Islet of Langerhans (tissue), 1 donor: ENCODE measurements around the gene TMEM214.

Source experiments
- FAIRE-seq: peaks from one replicate; lab custom pipeline; 2011; peaks lifted over from hg19 to GRCh38; lab: Jason Lieb, UNC

The TMEM214 gene

DNA sequence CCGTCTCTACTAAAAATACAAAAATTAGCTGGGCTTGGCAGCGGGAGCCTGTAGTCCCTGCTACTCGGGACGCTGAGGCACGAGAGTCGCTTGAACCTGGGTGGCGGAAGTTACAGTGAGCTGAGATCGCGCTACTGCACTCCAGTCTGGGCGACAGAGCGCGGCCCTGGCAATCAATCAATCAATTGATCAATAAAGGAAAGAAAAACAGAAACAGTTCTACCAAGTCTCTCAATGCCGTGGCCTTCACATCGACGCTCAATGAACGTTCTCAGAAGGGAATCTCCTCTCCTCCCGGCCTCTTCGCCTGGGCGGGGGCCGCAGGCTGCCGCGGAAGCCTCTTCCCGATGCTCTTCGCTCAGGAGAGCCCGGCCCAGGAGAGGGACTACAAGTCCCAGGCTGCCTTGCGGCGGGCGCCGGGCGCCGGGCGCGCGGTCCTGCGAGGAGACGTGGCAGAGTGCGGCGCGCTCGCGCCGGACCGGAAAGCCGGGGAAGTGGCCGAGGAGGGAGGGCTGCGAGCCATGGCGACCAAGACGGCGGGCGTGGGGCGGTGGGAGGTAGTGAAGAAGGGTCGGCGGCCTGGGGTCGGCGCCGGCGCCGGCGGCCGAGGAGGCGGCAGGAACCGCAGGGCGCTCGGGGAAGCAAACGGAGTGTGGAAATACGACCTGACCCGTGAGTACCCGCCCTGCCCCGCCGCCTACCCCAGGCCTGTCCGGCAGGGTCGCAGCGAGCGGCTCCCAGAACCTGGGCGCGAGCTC lies at the start of gene TMEM214:
TMEM214 (plus strand) TSS at position 471 of the 758 bp plus-strand sequence; CDS start at position 522, 51 bp downstream.
- no peak for FAIRE-seq

- no peak for FAIRE-seq
Observed at GRCh38 chr2:26983746-26984145, 49.0 kb upstream of the TMEM214 start.

DNA sequence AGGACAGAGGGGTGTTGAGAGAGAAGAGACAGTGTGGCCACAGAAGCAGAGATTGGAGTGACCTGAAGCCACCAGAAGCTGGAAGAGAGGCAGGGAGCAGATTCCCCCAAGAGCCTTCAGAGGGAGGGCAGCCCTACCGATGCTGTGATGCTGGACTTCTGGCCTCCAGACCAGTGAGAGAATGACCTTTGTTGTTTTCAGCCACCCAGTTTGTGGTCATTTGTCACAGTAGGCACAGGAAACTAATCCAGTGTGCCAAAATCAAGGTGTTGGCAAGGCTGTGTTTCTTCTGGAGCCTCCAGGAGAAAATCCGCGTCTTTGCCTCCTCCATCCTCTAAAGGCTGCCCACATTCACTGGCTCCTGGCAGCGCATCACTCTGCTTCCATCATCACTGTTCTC lies 47.0 kb upstream of the TMEM214 start:
- no peak for FAIRE-seq

GRCh38 chr2:26986576-26986975 lies 46.2 kb upstream of the TMEM214 start:
- no peak for FAIRE-seq

GRCh38 chr2:26988058-26988860 lies 44.5 kb upstream of the TMEM214 start:
- no peak for FAIRE-seq

DNA sequence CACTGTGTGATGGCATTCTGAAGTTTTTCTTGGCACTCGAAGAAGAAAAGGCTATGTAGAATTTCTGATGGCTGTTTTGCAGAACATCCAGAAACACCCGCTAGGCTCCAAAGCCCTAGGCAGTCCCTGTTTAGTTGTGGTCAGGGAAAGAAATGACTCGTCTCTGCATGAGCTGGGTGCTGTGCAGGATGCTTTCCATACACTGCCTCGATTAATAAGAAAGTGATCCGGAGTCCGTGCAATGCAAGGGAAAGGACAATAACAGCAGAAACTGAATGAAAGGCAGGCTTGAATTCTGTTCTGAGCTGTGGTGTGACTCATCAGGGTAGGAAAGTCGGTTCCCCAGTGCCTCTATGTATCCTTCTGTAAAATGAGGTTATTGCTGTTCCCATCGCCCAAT lies 43.6 kb upstream of the TMEM214 start:
- FAIRE-seq: no peak

- FAIRE-seq: no peak
Observed at GRCh38 chr2:26991717-26992116, 41.0 kb upstream of the TMEM214 start.

GRCh38 chr2:26993768-26994167 lies 39.0 kb upstream of the TMEM214 start:
- FAIRE-seq: peak; percentile 5

DNA sequence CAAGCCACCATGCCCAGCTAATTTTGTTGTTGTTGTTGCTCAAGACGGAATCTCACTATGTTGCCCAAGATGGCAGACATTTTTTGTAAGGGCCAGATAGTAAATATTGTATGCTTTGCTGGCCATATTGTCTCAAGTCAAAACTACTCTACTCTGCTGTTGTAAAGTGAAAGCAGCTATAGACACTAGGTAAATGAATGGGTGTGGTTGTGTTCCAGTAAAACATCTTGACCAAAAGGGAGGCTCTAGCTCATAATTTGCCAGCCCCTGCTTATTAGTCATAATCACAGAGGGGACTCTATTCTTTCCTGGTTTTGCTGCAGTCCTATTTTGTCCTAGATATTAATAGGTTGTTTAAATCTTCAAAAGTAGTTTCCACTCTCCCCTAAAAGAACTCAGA lies 37.8 kb upstream of the TMEM214 start:
- FAIRE-seq: no peak

GRCh38 chr2:26997394-26997793 lies 35.4 kb upstream of the TMEM214 start:
- FAIRE-seq: no peak

- FAIRE-seq: no peak
Observed at GRCh38 chr2:26998323-26998722, 34.4 kb upstream of the TMEM214 start.

- no peak for FAIRE-seq
Observed at GRCh38 chr2:27000228-27000627, 32.5 kb upstream of the TMEM214 start.

GRCh38 chr2:27000995-27001394 lies 31.8 kb upstream of the TMEM214 start:
- no peak for FAIRE-seq

DNA sequence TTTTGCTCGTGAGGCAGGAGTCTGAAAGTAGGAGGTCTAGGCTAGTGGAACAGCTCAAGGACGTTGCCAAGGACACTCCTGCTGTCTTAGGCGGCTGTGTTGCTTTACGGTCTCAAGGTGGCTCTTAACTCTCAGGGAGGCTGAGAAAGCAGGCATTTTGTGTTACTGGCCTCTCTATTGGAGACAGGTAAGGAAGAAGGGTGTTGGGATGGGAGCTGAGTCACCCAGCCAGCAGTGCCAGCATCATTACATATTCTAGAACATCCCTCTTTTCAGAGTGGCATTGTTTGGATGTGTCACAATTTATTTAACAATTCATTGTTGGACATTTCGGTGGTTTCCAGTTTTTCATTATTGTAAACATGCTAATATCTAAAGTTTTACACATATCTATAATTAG lies 30.8 kb upstream of the TMEM214 start:
- no peak for FAIRE-seq

DNA sequence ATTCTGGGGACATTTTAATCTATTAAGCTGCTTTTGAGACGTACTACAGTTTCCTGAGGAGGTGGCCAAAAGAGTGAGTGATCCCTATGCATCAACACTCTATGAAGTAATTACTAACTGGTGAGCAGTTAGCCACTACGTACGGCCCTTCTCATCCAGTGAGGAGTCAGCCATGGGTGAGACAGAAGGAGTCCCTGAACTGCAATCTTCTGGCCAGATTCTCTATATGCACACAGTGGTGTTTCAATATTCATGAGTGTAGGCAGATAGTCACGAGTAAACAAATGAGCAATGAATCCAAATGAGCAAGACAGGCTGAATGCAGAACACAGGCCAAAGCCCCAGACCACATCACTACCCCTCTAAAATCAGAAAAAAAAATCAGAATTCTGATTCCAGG lies 29.8 kb upstream of the TMEM214 start:
- FAIRE-seq: no peak

- no peak for FAIRE-seq
Observed at GRCh38 chr2:27003857-27004256, 28.9 kb upstream of the TMEM214 start.

- FAIRE-seq: no peak
Observed at GRCh38 chr2:27006602-27007415, 26.0 kb upstream of the TMEM214 start.

- no peak for FAIRE-seq
Observed at GRCh38 chr2:27007416-27008374, 25.1 kb upstream of the TMEM214 start.

- no peak for FAIRE-seq
Observed at GRCh38 chr2:27008678-27009077, 24.1 kb upstream of the TMEM214 start.

GRCh38 chr2:27009083-27009482 lies 23.7 kb upstream of the TMEM214 start:
- FAIRE-seq: no peak

DNA sequence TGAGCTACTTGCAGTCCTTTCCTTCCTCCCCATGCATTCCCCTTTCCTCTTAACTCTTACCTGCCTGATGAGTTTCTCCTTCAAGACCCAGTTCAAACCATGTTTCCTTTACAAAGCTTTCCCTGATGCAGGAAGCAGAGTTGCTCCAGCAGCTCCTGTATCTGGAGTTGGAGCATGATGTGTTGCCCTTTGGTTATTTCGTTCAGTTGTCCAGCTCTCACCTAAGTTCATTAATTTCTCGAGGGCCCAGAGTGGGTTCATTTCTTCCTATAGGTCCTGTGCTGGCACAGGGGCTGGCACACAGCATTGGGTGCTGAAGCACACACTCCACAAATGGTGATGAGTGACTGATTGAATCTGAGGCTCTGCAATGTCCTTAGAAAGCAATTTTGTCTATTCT lies 23.0 kb upstream of the TMEM214 start:
- FAIRE-seq: no peak

- no peak for FAIRE-seq
Observed at GRCh38 chr2:27010139-27010538, 22.6 kb upstream of the TMEM214 start.
